Neuron (in vitro differentiated cells): ENCODE results near the gene PTPN20.

Source experiments
- H2AFZ ChIP-seq: one replicate; pipeline ENCODE4 v1.6.1; 2013; ENCODE audit warnings: low read depth, mild to moderate bottlenecking, inconsistent platforms, low read length, moderate library complexity
- H3K27me3 ChIP-seq: one replicate; pipeline ENCODE4 v1.6.1; 2013; ENCODE audit warnings: low read length; ENCODE audit not compliant: insufficient read depth
- H3K36me3 ChIP-seq: one replicate; pipeline ENCODE4 v1.6.1; 2013; ENCODE audit warnings: low read length; ENCODE audit not compliant: insufficient read depth
- H3K4me1 ChIP-seq: one replicate; pipeline ENCODE4 v1.6.1; 2013; ENCODE audit warnings: low read length; ENCODE audit not compliant: insufficient read depth
- H3K4me3 ChIP-seq: 2 replicates; pipeline ENCODE4 v1.5.1; 2013; ENCODE audit warnings: mild to moderate bottlenecking, low read length, moderate library complexity
- H3K9me3 ChIP-seq: one replicate; pipeline ENCODE4 v1.6.1; 2013; ENCODE audit warnings: low read length

Gene PTPN20

GRCh38 chr10:46992803-46993561, 81.8 kb downstream of the PTPN20 start:
- Histone ChIP-seq H3K9me3 (no peaks in the 10 kb centered on the region), H3K27me3 (no peaks in the 10 kb centered on the region), H2AFZ (peak overlapping the region; percentile 28), H3K4me1 (no peaks in the 10 kb centered on the region), H3K36me3 (no peaks in the 10 kb centered on the region), H3K4me3 (no peak overlapping the region)

GRCh38 chr10:46995234-46995633, 84.0 kb downstream of the PTPN20 start:
- no peaks in the 10 kb centered on the region for H3K27me3 ChIP-seq
- no peak overlapping the region for H3K4me3 ChIP-seq
- H2AFZ ChIP-seq = no peak overlapping the region
- H3K36me3 ChIP-seq = no peaks in the 10 kb centered on the region
- no peaks in the 10 kb centered on the region for H3K4me1 ChIP-seq
- H3K9me3 ChIP-seq = no peaks in the 10 kb centered on the region

- Histone ChIP-seq H3K36me3 (no peaks in the 10 kb centered on the region), H3K27me3 (no peaks in the 10 kb centered on the region), H2AFZ (no peak overlapping the region), H3K4me1 (no peaks in the 10 kb centered on the region), H3K9me3 (no peaks in the 10 kb centered on the region), H3K4me3 (no peak overlapping the region)
These were observed 87.0 kb downstream of the PTPN20 start for GRCh38 chr10:46998192-46998591.

- H3K4me1 ChIP-seq = no peaks in the 10 kb centered on the region
- no peak overlapping the region for H3K4me3 ChIP-seq
- H3K9me3 ChIP-seq = no peaks in the 10 kb centered on the region
- H3K36me3 ChIP-seq = no peaks in the 10 kb centered on the region
- H3K27me3 ChIP-seq = no peaks in the 10 kb centered on the region
- H2AFZ ChIP-seq = no peak overlapping the region
These were observed 87.4 kb downstream of the PTPN20 start for GRCh38 chr10:46998595-46998994.

- H3K9me3 ChIP-seq = no peaks in the 10 kb centered on the region
- H2AFZ ChIP-seq = no peak overlapping the region
- no peaks in the 10 kb centered on the region for H3K27me3 ChIP-seq
- no peaks in the 10 kb centered on the region for H3K4me1 ChIP-seq
- no peaks in the 10 kb centered on the region for H3K36me3 ChIP-seq
- H3K4me3 ChIP-seq = no peak overlapping the region
These were observed 88.0 kb downstream of the PTPN20 start for GRCh38 chr10:46999217-46999616.

- Histone ChIP-seq H3K36me3 (no peaks in the 10 kb centered on the region), H3K9me3 (no peaks in the 10 kb centered on the region), H3K4me1 (peaks cover 4% of the 10 kb centered on the region), H3K27me3 (no peaks in the 10 kb centered on the region), H2AFZ (no peak overlapping the region), H3K4me3 (no peak overlapping the region)
These were observed 97.5 kb downstream of the PTPN20 start for GRCh38 chr10:47008769-47009168.

GRCh38 chr10:47009215-47009838, 98.1 kb downstream of the PTPN20 start:
- Histone ChIP-seq H2AFZ (no peak overlapping the region), H3K27me3 (no peaks in the 10 kb centered on the region), H3K36me3 (no peaks in the 10 kb centered on the region), H3K9me3 (no peaks in the 10 kb centered on the region), H3K4me3 (no peak overlapping the region), H3K4me1 (peaks cover 4% of the 10 kb centered on the region)

GRCh38 chr10:47010036-47010435, 98.8 kb downstream of the PTPN20 start:
- Histone ChIP-seq H3K4me1 (peaks cover 4% of the 10 kb centered on the region), H3K27me3 (no peaks in the 10 kb centered on the region), H3K4me3 (no peak overlapping the region), H3K36me3 (no peaks in the 10 kb centered on the region), H3K9me3 (no peaks in the 10 kb centered on the region), H2AFZ (no peak overlapping the region)

GRCh38 chr10:47012214-47012613, 101.0 kb downstream of the PTPN20 start:
- H3K4me1 ChIP-seq = peaks cover 4% of the 10 kb centered on the region
- H3K27me3 ChIP-seq = peaks cover 3% of the 10 kb centered on the region
- no peaks in the 10 kb centered on the region for H3K36me3 ChIP-seq
- no peaks in the 10 kb centered on the region for H3K9me3 ChIP-seq
- H2AFZ ChIP-seq = no peak overlapping the region
- no peak overlapping the region for H3K4me3 ChIP-seq

GRCh38 chr10:47013507-47014154, 102.4 kb downstream of the PTPN20 start:
- peaks cover 4% of the 10 kb centered on the region for H3K4me1 ChIP-seq
- no peaks in the 10 kb centered on the region for H3K9me3 ChIP-seq
- H3K4me3 ChIP-seq = no peak overlapping the region
- peaks cover 3% of the 10 kb centered on the region for H3K27me3 ChIP-seq
- no peak overlapping the region for H2AFZ ChIP-seq
- H3K36me3 ChIP-seq = no peaks in the 10 kb centered on the region

GRCh38 chr10:47015404-47015803, 104.2 kb downstream of the PTPN20 start:
- peaks cover 4% of the 10 kb centered on the region for H3K4me1 ChIP-seq
- H2AFZ ChIP-seq = no peak overlapping the region
- H3K9me3 ChIP-seq = no peaks in the 10 kb centered on the region
- H3K36me3 ChIP-seq = no peaks in the 10 kb centered on the region
- peaks cover 3% of the 10 kb centered on the region for H3K27me3 ChIP-seq
- H3K4me3 ChIP-seq = no peak overlapping the region

- no peaks in the 10 kb centered on the region for H3K36me3 ChIP-seq
- H3K27me3 ChIP-seq = peaks cover 3% of the 10 kb centered on the region
- no peak overlapping the region for H2AFZ ChIP-seq
- H3K4me1 ChIP-seq = peaks cover 4% of the 10 kb centered on the region
- no peaks in the 10 kb centered on the region for H3K9me3 ChIP-seq
- no peak overlapping the region for H3K4me3 ChIP-seq
These were observed 105.3 kb downstream of the PTPN20 start for GRCh38 chr10:47016564-47016963.

GRCh38 chr10:47018026-47018735, 107.0 kb downstream of the PTPN20 start:
- no peak overlapping the region for H3K4me3 ChIP-seq
- no peak overlapping the region for H2AFZ ChIP-seq
- H3K27me3 ChIP-seq = peaks cover 3% of the 10 kb centered on the region
- no peaks in the 10 kb centered on the region for H3K4me1 ChIP-seq
- no peaks in the 10 kb centered on the region for H3K9me3 ChIP-seq
- H3K36me3 ChIP-seq = no peaks in the 10 kb centered on the region
